NB4 (cell line): ENCODE data around the gene DAZAP1.

ENCODE experiments used
- MYC ChIP-seq: IDR thresholded peaks from 2 replicates; pipeline ENCODE4 v1.6.1; 2011; ENCODE audit warnings: low read depth, low read length
- POLR2A ChIP-seq: IDR thresholded peaks from 2 replicates; pipeline ENCODE4 v1.6.1; 2011; ENCODE audit warnings: mild to moderate bottlenecking; ENCODE audit not compliant: insufficient read length; ENCODE audit errors: extremely low read depth
- TF ChIP-seq, protein P1 (sequence below): IDR thresholded peaks from one replicate; pipeline ENCODE4 v1.5.1; 2012; ENCODE audit warnings: low read depth, low read length
- TF ChIP-seq, protein P2 (sequence below): IDR thresholded peaks from 2 replicates; pipeline ENCODE4 v1.6.1; 2011; ENCODE audit warnings: low read depth, low read length

DNA sequence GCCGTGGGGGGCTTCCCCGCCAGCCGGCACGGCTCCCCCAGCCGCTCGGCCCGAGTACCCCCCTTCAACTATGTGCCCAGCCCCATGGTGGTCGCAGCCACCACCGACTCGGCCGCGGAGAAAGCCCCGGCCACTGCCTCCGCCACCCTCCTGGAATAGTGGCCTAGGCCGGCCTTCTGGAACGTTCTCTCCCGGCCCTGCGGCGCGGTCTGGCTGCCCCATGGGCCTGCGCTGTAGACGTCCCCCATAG, 62.6 kb downstream of the DAZAP1 start:
- TF ChIP-seq, protein P1, sequence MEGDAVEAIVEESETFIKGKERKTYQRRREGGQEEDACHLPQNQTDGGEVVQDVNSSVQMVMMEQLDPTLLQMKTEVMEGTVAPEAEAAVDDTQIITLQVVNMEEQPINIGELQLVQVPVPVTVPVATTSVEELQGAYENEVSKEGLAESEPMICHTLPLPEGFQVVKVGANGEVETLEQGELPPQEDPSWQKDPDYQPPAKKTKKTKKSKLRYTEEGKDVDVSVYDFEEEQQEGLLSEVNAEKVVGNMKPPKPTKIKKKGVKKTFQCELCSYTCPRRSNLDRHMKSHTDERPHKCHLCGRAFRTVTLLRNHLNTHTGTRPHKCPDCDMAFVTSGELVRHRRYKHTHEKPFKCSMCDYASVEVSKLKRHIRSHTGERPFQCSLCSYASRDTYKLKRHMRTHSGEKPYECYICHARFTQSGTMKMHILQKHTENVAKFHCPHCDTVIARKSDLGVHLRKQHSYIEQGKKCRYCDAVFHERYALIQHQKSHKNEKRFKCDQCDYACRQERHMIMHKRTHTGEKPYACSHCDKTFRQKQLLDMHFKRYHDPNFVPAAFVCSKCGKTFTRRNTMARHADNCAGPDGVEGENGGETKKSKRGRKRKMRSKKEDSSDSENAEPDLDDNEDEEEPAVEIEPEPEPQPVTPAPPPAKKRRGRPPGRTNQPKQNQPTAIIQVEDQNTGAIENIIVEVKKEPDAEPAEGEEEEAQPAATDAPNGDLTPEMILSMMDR: no peak
- no peak for TF ChIP-seq POLR2A
- TF ChIP-seq MYC: no peak
- TF ChIP-seq, protein P2, sequence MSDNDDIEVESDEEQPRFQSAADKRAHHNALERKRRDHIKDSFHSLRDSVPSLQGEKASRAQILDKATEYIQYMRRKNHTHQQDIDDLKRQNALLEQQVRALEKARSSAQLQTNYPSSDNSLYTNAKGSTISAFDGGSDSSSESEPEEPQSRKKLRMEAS: no peak
